Upper lobe of left lung (tissue), 6 donors: Measurements from ENCODE around the gene MARVELD1. TPM values are rescaled to one million over a fixed set of nuclear protein-coding genes. Genes with fewer than 3 reads are reported as not detected.
A peak's percentile ranks its signal among the peaks of the same experiment; 100 is the strongest.

Experiments
- ATAC-seq, 2 donors: fragments of 200-7000 bp; cut with Tn5 transposase; one replicate each; pipeline ENCODE4 v1.9.1; 2022; ENCODE audit warnings: mild to moderate bottlenecking in 2 of 2, moderate library complexity in 2 of 2; ENCODE audit not compliant: low FRiP score in 2 of 2
- DNase-seq, 2 donors: peaks; one replicate each; pipeline ENCODE4 v3.0.0-alpha.2; 2019 to 2020
- H3K27ac ChIP-seq, 4 donors: fragments of 200-600 bp; sonication (generic); one replicate each; pipeline ENCODE4 v1.5.1; 2016 to 2019
- H3K27me3 ChIP-seq, 4 donors: fragments of 200-600 bp; sonication (generic); one replicate each; pipeline ENCODE4 v1.5.1; 2017 to 2019
- H3K36me3 ChIP-seq, 4 donors: fragments of 200-600 bp; sonication (generic); one replicate each; pipeline ENCODE4 v1.5.1; 2016 to 2019
- H3K4me1 ChIP-seq, 4 donors: fragments of 200-600 bp; sonication (generic); one replicate each; pipeline ENCODE4 v1.5.1; 2018 to 2019
- H3K4me3 ChIP-seq, 4 donors: fragments of 200-600 bp; sonication (generic); one replicate each; pipeline ENCODE4 v1.5.1; 2017 to 2019; ENCODE audit warnings: mild to moderate bottlenecking in 2 of 4, moderate library complexity in 1 of 4
- H3K9me3 ChIP-seq, 4 donors: fragments of 200-600 bp; sonication (generic); one replicate each; pipeline ENCODE4 v1.5.1; 2018 to 2019
- EP300 ChIP-seq, 4 donors: sonication (generic); formaldehyde crosslinking; IDR thresholded peaks; one replicate each; pipeline ENCODE4 v1.5.1; 2017; ENCODE audit warnings: antibody characterized with exemption in 4 of 4, control low read depth in 2 of 4
- POLR2A ChIP-seq, 4 donors: fragments of 450-650 bp; IDR thresholded peaks; one replicate each; pipeline ENCODE4 v1.5.1; 2016 to 2017; ENCODE audit warnings: antibody characterized with exemption in 4 of 4, mild to moderate bottlenecking in 2 of 4
- POLR2AphosphoS5 ChIP-seq, 2 donors: sonication (generic); formaldehyde crosslinking; IDR thresholded peaks; one replicate each; pipeline ENCODE4 v1.5.1; 2017; ENCODE audit warnings: antibody characterized with exemption in 2 of 2
- WGBS, 2 donors: methylation state at CpG; one replicate each; pipeline ENCODE4 v1.1.5; 2017 to 2018; 5-methylcytosine and 5-hydroxymethylcytosine counted together
- total RNA-seq, 6 donors: library from RNA; depleted of rRNA in 4 of 6; stranded (reverse); fragments of >200 nt in 4 of 6; gene quantifications; one replicate each; pipeline versions ENCODE4 v1.1.0 to v1.2.1, GENCODE V29; 2016 to 2021
- TF ChIP-seq, protein P1 (sequence below), 6 experiments: fragments of 450-650 bp in 4 of 6; fragments of 200-600 bp in 2 of 6; sonication (generic) in 2 of 6; IDR thresholded peaks; one replicate each; pipeline ENCODE4 v1.5.1; 2016 to 2019; ENCODE audit warnings: antibody characterized with exemption in 6 of 6
- donor health status: DM: no; HTN: no; CAD: no; lungs with moderate emphysema.
- donor health status: DM: no; HTN: yes; CAD: no; lungs with severe emphysema.

MARVELD1 gene
- total RNA-seq, 6 donors from 2014 or later: 18.2 to 62.7 (median 31.8) TPM

DNA sequence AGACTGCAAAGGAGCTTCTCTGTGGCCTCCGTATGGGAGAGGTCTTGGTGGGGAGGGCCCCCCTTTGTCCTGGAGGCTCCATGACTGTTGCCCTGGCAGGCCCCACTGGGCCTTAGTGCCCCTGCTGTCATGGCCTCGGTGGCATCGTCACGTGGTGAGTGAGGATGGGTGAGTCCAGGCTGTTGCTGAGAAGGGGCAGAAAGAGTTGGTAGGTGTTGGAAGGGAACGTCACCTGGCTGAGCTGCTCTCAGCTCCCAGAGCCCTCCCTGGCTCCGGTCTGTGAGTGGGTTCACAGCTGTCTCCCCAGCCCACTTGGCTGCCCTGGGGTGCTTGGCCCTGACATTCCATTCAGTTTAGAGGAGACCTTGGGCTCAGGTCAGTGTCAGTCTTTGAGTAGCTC is 42.2 kb downstream of the MARVELD1 start:
- H3K36me3 ChIP-seq: peaks cover 36 to 94% (median 91%) of the 10 kb centered on the region in 4 donors
- DNase-seq: no peak
- H3K4me3 ChIP-seq: no peak overlapping the region
- H3K9me3 ChIP-seq: no peaks in the 10 kb centered on the region
- H3K4me1 ChIP-seq: peaks cover 0 to 9% (median 0%) of the 10 kb centered on the region in 4 donors
- ATAC-seq: no peak
- 94 to 95% methylated on average over 6 of the region's 6 CpGs for WGBS, 2 donors
- TF ChIP-seq POLR2AphosphoS5 (IDR thresholded peaks at IDR 0.05) (no peak), EP300 (IDR thresholded peaks at IDR 0.05) (no peak), POLR2A (IDR thresholded peaks at IDR 0.05) (no peak)
- TF ChIP-seq, protein P1, sequence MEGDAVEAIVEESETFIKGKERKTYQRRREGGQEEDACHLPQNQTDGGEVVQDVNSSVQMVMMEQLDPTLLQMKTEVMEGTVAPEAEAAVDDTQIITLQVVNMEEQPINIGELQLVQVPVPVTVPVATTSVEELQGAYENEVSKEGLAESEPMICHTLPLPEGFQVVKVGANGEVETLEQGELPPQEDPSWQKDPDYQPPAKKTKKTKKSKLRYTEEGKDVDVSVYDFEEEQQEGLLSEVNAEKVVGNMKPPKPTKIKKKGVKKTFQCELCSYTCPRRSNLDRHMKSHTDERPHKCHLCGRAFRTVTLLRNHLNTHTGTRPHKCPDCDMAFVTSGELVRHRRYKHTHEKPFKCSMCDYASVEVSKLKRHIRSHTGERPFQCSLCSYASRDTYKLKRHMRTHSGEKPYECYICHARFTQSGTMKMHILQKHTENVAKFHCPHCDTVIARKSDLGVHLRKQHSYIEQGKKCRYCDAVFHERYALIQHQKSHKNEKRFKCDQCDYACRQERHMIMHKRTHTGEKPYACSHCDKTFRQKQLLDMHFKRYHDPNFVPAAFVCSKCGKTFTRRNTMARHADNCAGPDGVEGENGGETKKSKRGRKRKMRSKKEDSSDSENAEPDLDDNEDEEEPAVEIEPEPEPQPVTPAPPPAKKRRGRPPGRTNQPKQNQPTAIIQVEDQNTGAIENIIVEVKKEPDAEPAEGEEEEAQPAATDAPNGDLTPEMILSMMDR (IDR thresholded peaks at IDR 0.05): no peak
- H3K27me3 ChIP-seq: no peaks in the 10 kb centered on the region
- H3K27ac ChIP-seq: no peak overlapping the region

- peaks cover 0 to 9% (median 0%) of the 10 kb centered on the region in 4 donors for H3K4me1 ChIP-seq
- H3K36me3 ChIP-seq: peaks cover 29 to 94% (median 86%) of the 10 kb centered on the region in 4 donors
- ATAC-seq: no peak
- no peaks in the 10 kb centered on the region for H3K27me3 ChIP-seq
- H3K4me3 ChIP-seq: no peak overlapping the region
- 81 to 92% methylated on average over 5 to 6 of the region's 6 CpGs for WGBS, 2 donors
- H3K9me3 ChIP-seq: no peaks in the 10 kb centered on the region
- DNase-seq: no peak
- H3K27ac ChIP-seq: no peak overlapping the region
- TF ChIP-seq POLR2AphosphoS5 (IDR thresholded peaks at IDR 0.05): no peak
- TF ChIP-seq, protein P1 (IDR thresholded peaks at IDR 0.05): no peak
- no peak for TF ChIP-seq EP300 (IDR thresholded peaks at IDR 0.05)
- TF ChIP-seq POLR2A (IDR thresholded peaks at IDR 0.05): no peak
Measured at GRCh38 chr10:97757471-97757870, 43.9 kb downstream of the MARVELD1 start.

GRCh38 chr10:97759158-97759887 is 45.8 kb downstream of the MARVELD1 start:
- DNase-seq (peak; percentile 44 to 69), ATAC-seq (peak; percentile 77 to 87)
- Histone ChIP-seq H3K27me3 (no peaks in the 10 kb centered on the region), H3K36me3 (peaks cover 25 to 83% (median 70%) of the 10 kb centered on the region in 4 donors), H3K4me1 (peaks cover 0 to 9% (median 0%) of the 10 kb centered on the region in 4 donors), H3K27ac (no peak overlapping the region), H3K9me3 (no peaks in the 10 kb centered on the region), H3K4me3 (no peak overlapping the region)
- TF ChIP-seq POLR2A (IDR thresholded peaks at IDR 0.05) (no peak), POLR2AphosphoS5 (IDR thresholded peaks at IDR 0.05) (no peak), EP300 (IDR thresholded peaks at IDR 0.05) (no peak)
- TF ChIP-seq, protein P1 (IDR thresholded peaks at IDR 0.05): peak; percentile 40 to 85 (median 77)
- WGBS, 2 donors: 55 to 70% methylated on average over 5 of the region's 5 CpGs

DNA sequence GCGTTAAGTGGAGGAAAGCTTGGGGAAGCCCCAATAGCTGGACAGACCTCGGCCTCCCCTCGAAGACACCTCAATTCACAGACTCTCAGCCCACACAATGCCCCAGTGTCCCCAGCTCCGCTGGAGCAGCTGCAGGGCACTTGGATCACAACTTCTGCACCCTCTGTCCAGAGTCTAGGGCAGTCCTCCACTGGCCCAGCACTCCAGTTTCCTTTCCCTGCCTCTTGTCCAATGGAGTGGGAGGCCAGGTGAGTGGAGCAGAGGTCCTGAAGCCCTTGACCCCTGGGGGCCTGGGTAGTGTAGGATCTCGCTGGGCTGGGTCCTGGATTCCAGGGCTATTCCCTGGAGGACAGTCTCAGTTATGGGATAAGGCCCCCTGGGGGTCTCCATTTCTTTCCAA is 46.4 kb downstream of the MARVELD1 start:
- no peak for TF ChIP-seq POLR2A (IDR thresholded peaks at IDR 0.05)
- TF ChIP-seq, protein P1 (IDR thresholded peaks at IDR 0.05): no peak
- no peak for TF ChIP-seq EP300 (IDR thresholded peaks at IDR 0.05)
- TF ChIP-seq POLR2AphosphoS5 (IDR thresholded peaks at IDR 0.05): no peak
- ATAC-seq (no peak), DNase-seq (no peak)
- Histone ChIP-seq H3K27me3 (no peaks in the 10 kb centered on the region), H3K4me1 (peaks cover 0 to 9% (median 0%) of the 10 kb centered on the region in 4 donors), H3K27ac (no peak overlapping the region), H3K4me3 (no peak overlapping the region), H3K9me3 (no peaks in the 10 kb centered on the region), H3K36me3 (peaks cover 18 to 76% (median 64%) of the 10 kb centered on the region in 4 donors)
- WGBS, 2 donors: 59 to 66% methylated on average over 5 of the region's 5 CpGs
